ENCODE data around the gene TMEM63B.
"Not testable (repeated sequence)": the region's sequence is repeated elsewhere in the genome, so short reads cannot be mapped to it uniquely, and the experiment has no call there.

The TMEM63B gene
- 24.0 to 140 (median 37.1) reads per million in 18 experiments for total RNA-seq

- peak; percentile 88 to 95 for DNase-seq
Observed at GRCh38 chr6:44127186-44128019, at the start of gene TMEM63B, which contains the start of gene MRPL14. TSS of gene TMEM63B (plus strand) at chr6:44127554. CDS start at chr6:44134585, 7,031 bp downstream. TSS of gene MRPL14 (minus strand) at chr6:44127452. CDS start at chr6:44116611, 10,841 bp downstream.

DNA sequence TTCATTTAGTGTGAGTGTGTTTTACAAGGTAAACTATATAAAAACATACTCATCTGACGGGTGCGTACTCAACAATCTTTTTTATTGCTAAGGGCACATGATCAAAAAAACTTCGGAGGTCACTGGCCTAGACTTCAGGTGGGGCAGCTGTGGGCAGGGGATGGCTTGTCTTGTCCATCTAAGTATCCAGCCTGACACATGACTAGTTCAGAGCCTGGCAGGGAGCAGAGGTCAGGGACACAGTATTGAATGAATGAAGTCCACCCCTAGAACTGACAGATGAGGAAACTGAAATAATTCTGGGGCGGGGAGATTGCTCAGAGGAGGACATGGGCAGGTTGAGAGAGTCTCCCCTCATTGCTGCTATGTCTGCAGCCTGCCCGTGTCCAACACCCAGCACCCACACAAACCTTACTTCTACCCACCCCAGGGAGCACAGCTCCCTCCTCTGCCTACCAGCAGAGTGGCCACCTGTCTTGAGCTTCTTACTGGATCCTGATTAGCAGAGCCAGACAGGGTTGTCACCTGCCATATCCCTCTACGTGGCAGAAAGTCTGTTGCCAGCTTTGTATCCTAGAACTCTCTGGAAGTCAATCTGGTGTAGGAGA is 49.0 kb upstream of the TMEM63B start:
- DNase-seq, result no peak

DNA sequence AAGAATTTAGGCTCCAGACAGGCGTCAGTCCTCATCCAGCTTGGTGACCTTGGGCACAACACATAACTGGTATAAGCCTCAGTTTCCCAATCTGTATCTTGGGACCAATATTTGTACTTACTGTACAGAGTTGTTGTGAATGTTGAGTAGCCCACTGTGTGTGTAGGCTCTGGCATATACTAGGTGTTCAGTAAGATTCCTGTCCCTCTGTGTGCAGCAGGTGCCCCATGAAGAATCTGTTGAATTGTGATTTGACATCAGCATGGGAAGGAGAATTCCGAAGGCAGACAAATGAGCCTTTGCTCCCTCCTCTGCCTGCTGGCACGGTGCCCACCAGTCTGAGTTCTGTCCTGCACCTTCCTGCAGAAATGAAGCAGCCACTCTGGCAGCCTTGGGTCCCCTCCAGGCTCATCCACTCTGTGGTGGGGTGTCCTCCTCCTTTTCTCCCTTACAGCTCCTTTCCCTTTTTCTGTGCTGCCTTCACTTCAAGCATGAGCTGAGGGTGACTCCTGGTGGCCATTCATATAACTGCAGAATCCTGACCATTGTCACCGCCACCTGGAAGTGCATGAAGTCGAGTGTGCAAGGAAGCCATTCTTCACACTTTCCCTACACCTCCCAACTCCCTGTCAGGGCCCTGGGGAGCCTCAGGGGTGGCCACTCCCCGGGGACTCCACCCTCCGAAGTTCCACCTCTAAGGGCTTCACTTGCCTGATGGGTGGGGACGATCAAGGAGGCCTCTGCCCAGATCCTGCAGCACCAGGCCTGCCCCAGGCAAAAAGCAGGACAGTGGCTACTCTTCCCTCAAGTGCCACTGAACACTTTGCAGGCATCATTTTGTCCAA is 48.3 kb upstream of the TMEM63B start:
- DNase-seq, result peak; percentile 75 to 79

DNA sequence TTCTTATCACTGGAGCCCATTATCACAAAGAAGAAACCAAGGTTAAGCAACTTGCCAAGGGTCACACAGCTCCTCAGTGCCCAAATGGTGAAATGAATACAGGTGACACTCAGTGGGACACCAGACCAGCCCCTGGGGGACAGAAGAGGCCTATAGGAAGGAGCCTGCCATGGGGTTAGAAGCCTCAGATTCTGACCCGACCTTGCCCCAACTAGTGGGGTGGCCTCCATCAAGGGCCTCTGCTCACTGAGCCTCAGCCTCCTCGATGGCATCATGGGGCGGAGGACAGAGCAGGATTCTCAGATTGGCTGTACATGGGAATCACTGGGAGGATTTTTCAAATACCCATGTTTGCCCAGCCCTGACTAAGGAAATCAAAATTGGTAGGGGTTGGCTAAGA is 47.7 kb upstream of the TMEM63B start:
- DNase-seq, result no peak

DNA sequence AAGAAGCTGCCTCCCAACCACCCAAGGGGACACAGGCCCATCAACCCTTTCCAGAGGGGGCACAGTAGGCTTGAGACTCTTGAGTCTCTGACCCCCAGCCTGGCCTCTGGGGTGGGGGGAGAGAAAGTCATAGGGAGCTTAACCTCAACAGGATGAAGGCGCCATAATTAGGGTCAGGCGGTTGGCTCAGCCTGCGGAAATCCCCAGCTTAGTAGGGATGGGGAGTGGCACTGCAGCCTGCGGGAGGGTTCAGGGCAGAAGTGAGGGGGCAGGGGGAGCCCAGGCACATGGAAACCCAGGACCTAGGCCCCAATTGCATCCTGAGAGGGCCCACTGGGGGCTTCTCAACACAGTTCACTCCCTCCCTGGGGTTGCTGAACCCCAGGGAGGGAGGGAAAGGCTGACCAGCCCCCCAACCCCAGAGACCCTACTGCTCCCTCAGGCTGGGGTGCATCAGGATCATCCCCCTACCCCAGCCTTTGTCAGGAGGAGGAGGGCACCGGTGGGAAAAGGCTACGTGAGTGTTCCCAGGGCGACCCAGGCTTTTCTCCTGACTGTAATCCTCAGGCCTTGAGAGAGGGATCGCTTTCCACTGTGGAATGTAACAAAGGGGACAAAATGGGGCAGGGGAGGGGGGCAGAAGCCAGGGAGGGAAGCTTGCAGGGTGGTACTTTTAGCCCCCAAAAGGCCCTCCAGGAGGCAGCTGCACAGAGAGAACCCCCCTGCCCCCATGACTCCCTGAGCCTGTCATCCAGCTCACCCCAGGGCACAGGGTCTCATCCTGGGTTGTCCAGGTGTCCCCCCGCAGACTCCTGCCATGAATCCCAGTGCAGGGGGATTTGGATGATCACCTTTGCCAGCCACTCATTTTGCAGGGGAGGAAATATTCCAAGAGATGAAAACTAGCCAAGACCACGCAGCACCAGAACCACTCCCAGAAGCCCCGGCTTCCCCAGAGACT is 46.5 kb upstream of the TMEM63B start:
- no peak for DNase-seq

- DNase-seq, result no peak
Observed at GRCh38 chr6:44081753-44082152, 45.6 kb upstream of the TMEM63B start.

DNA sequence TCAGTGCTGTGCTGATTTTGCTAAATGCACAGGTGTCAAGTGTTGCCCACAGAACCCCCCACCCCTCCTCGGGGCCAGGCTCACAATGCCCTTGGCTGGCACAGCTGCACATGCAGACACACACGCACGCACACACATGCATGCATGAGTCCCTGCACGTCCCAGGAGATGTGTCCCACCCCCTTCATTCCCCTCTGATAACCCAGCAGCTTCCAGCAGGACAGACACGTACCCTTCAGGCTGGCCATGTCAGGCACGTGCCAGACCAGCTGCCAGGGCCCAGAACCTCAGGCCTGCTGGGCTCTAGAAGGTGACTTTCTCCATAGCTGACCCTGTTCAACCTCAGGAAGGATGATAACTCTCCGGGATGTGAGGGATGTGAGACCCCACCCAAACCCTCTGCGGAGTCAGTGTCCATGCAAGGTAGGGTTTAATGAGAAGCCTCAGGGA is 44.5 kb upstream of the TMEM63B start:
- DNase-seq, result no peak

- DNase-seq, result no peak
Observed at GRCh38 chr6:44084231-44085014, 42.9 kb upstream of the TMEM63B start.

DNA sequence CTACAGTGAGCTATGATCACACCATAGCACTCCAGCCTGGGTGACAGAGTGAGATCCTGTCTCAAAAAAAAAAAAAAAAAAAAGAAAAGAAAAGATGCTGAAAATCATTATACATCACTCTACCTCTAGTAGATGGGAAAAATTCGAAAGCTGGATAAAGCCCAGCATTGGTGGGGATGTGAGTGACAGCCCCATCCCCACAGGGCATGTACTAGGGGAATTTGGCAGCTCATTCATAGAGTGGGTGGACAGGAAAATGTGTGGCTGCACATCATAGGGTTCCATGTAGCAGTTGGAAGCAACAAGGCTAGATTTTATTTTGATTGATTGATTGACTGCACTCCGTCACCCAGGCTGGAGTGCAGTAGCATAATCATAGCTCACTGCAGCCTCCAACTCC is 42.1 kb upstream of the TMEM63B start:
- no peak for DNase-seq

- DNase-seq, result no peak
Observed at GRCh38 chr6:44086931-44087574, 40.3 kb upstream of the TMEM63B start.

GRCh38 chr6:44087623-44088022 is 39.7 kb upstream of the TMEM63B start:
- DNase-seq, result no peak

GRCh38 chr6:44088827-44089590 is 38.3 kb upstream of the TMEM63B start:
- DNase-seq, result no peak

- peak in 1 of 2 donors; percentile 27 for DNase-seq
Observed at GRCh38 chr6:44090465-44090864, 36.9 kb upstream of the TMEM63B start.

- not testable (repeated sequence) for DNase-seq
Observed at GRCh38 chr6:44091356-44091755, 36.0 kb upstream of the TMEM63B start.

DNA sequence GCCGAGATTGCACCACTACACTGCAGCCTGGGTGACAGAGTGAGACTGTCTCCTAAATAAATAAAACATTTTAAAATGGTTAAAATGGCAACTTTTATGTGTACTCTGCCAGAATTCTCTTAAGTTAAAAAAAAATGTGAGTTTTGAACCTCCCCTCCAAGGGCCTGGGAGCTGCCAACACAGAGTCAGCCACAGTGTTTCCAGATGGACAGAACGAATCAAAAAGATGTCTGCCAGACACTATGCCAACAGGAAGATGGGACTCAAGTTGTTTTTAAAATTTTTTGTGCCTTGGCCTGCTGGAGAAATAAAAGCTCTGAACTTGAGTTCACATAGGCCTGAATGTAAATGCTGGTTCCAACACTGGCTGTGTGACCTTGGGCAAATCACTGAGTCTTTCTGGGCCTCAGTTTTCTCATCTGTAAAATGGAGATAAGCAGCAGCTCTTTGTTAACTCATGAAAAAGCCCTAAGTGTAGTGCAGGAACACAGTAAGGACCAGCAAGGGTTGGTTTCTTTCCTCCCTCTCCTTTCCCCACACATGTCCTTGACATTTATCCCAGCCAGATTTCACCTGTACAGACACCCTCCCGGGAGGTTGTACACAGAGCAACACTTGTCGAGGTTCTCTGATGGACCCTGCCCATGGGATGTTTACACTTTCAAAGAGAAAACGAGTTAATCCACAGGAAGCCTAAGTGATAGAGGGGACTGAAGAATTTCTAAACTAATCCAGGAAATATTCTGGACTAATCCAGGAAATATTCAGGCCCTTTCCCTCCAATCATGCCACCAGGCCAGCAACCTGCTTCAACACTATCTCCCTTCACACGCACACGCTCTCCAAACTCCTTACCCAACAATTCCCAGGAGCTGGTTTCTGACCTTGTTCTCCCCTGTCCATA is 35.1 kb upstream of the TMEM63B start:
- DNase-seq, result no peak

GRCh38 chr6:44093066-44093465 is 34.3 kb upstream of the TMEM63B start:
- no peak for DNase-seq

DNA sequence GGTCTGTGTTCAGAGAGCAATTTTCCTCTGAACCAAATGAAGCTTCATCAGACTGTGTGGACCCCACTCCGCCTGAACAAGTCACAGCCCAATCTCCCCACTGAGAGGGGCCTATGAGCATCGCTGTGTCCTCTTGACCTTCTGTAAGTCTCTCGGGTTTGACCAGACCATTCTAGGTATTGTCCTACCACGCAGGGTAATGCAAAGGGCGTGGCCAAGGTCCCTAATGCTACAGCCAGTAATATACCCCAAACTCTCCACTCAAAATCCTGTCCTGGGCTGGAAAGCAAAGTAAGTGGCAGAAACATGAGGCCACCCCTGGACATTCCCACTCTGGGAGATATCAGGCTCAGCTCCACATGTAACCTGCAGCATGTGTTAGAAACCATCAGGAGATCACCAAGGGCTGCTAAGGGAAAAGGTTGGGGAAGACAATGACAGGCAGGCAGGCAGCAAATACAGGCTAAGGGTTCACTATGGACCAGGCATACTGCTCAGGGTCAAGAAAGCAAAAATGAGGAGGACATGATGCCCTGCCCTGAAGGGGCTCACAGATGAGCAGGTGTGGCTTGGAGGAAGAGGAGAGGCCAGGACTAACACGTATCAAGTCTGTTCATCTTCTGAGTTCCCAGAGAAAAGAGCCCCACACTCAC is 33.5 kb upstream of the TMEM63B start:
- DNase-seq, result no peak
